Ascending aorta (tissue), 2 donors: ENCODE measurements around the gene HAUS5. TPM values are rescaled to one million over a fixed set of nuclear protein-coding genes. Genes with fewer than 3 reads are reported as not detected.
A peak's percentile ranks its signal among the peaks of the same experiment; 100 is the strongest.
"Not testable (repeated sequence)": the region's sequence is repeated elsewhere in the genome, so short reads cannot be mapped to it uniquely, and the experiment has no call there.

ENCODE experiments used
- DNase-seq, 2 donors: peaks; one replicate each; pipeline ENCODE4 v3.0.0-alpha.2; 2019; ENCODE audit warnings: low spot score in 2 of 2
- H3K27ac ChIP-seq, 2 donors: fragments of 200-600 bp; sonication (generic); one replicate each; pipeline ENCODE4 v1.5.1; 2016 to 2017; ENCODE audit warnings: mild to moderate bottlenecking in 1 of 2
- H3K27me3 ChIP-seq: fragments of 200-600 bp; sonication (generic); one replicate; pipeline ENCODE4 v1.5.1; 2017
- H3K36me3 ChIP-seq, 2 donors: fragments of 200-600 bp; sonication (generic); one replicate each; pipeline ENCODE4 v1.5.1; 2016
- H3K4me1 ChIP-seq, 2 donors: fragments of 200-600 bp; sonication (generic); one replicate each; pipeline ENCODE4 v1.5.1; 2016 to 2017; ENCODE audit warnings: mild to moderate bottlenecking in 1 of 2
- H3K4me3 ChIP-seq, 2 donors: fragments of 200-600 bp; sonication (generic); one replicate each; pipeline ENCODE4 v1.5.1; 2016 to 2017; ENCODE audit warnings: mild to moderate bottlenecking in 1 of 2
- H3K9me3 ChIP-seq, 2 donors: fragments of 200-600 bp; sonication (generic); one replicate each; pipeline ENCODE4 v1.5.1; 2016
- CTCF ChIP-seq, 3 experiments: fragments of 200-600 bp in 2 of 3; fragments of 450-650 bp in 1 of 3; sonication (generic) in 2 of 3; IDR thresholded peaks; one replicate each; pipeline ENCODE4 v1.5.1; 2016 to 2019; ENCODE audit warnings: antibody characterized with exemption in 3 of 3, mild to moderate bottlenecking in 1 of 3, moderate library complexity in 1 of 3
- intact Hi-C: fragments of 100-400 bp; cut with DNase I; formaldehyde crosslinking; loops from one replicate; pipeline ENCODE4 v1.15.1; 2023
- total RNA-seq: library from RNA; depleted of rRNA; stranded (reverse); fragments of >200 nt; gene quantifications from one replicate; pipeline ENCODE4 v1.1.0, GENCODE V29; 2016

The HAUS5 gene
- total RNA-seq, 1 donor from 2014 or later = 1.9 TPM

- Histone ChIP-seq H3K27ac (peak overlapping the region; percentile 85 to 91), H3K27me3 (no peaks in the 10 kb centered on the region), H3K4me3 (no peak overlapping the region), H3K4me1 (peaks cover 0 to 33% of the 10 kb centered on the region in 2 donors), H3K9me3 (no peaks in the 10 kb centered on the region), H3K36me3 (peaks cover under 1 to 3% of the 10 kb centered on the region in 2 donors)
- TF ChIP-seq CTCF (IDR thresholded peaks at IDR 0.05) = no peak
- DNase-seq = no peak
- intact Hi-C loops = loop anchor here (2.0 to 10.0 kb wide), 7 partner anchors 57 to 971 kb away; partner anchors contain the start of genes ALKBH6, SCGB2B2, THAP8 and USF2
Measured at GRCh38 chr19:35645680-35646511, 33.4 kb downstream of the HAUS5 start.

GRCh38 chr19:35648017-35648961, 35.8 kb downstream of the HAUS5 start, which contains the start of gene COX6B1:
TSS of gene COX6B1 (plus strand) at chr19:35648323. CDS start at chr19:35651244, 2,921 bp downstream.
- H3K4me3 ChIP-seq = peak within 1 kb of the TSS; percentile 77 to 88
- DNase-seq = peak; percentile 85 to 98
- H3K27ac ChIP-seq = peak within 1 kb of the TSS; percentile 76 to 83
- peaks cover 16 to 22% of the 10 kb centered on the region in 2 donors for H3K36me3 ChIP-seq
- H3K27me3 ChIP-seq = no peaks in the 10 kb centered on the region
- H3K9me3 ChIP-seq = no peaks in the 10 kb centered on the region
- TF ChIP-seq CTCF (IDR thresholded peaks at IDR 0.05) = no peak
- intact Hi-C loops = loop anchor here (1.0 to 10.0 kb wide), 7 partner anchors 20 to 973 kb away; partner anchors contain the start of genes ALKBH6, SCGB2B2, THAP8 and USF2
- H3K4me1 ChIP-seq = peaks cover 0 to 25% of the 10 kb centered on the region in 2 donors

- intact Hi-C loops = no loop called here
- no peak overlapping the region for H3K27ac ChIP-seq
- H3K9me3 ChIP-seq = no peaks in the 10 kb centered on the region
- no peak for TF ChIP-seq CTCF (IDR thresholded peaks at IDR 0.05)
- no peak overlapping the region for H3K4me3 ChIP-seq
- no peaks in the 10 kb centered on the region for H3K27me3 ChIP-seq
- no peak for DNase-seq
- peaks cover 0 to 19% of the 10 kb centered on the region in 2 donors for H3K4me1 ChIP-seq
- H3K36me3 ChIP-seq = peaks cover 36 to 44% of the 10 kb centered on the region in 2 donors
Measured at GRCh38 chr19:35650581-35650980, 38.0 kb downstream of the HAUS5 start.

- H3K36me3 ChIP-seq = peaks cover 73 to 86% of the 10 kb centered on the region in 2 donors
- H3K27me3 ChIP-seq, DNase-seq, H3K4me1 ChIP-seq, intact Hi-C loops, H3K4me3 ChIP-seq, H3K27ac ChIP-seq, H3K9me3 ChIP-seq: not testable (repeated sequence)
Measured at GRCh38 chr19:35654828-35655227, 42.3 kb downstream of the HAUS5 start.

DNA sequence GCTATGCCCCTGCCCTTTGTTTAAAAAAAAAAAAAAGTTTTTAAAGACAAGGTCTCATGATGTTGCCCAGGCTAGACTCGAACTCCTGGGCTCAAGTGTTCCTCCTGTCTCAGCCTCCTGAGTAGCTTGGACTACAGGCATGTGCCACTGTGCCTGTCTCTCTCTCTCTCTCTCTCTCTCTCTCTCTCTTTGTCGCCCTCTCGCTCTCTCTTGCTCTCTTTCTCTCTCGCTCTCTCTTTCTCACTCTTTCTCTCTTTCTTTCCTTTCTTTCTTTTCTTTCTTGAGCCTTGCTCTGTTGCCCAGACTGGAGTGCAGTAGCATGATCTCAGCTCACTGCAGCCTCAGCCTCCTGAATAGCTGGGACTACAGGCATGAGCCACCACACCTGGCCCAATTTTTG, 43.1 kb downstream of the HAUS5 start:
- peaks cover 73 to 92% of the 10 kb centered on the region in 2 donors for H3K36me3 ChIP-seq
- DNase-seq = no peak
- H3K4me1 ChIP-seq = no peaks in the 10 kb centered on the region
- no peaks in the 10 kb centered on the region for H3K27me3 ChIP-seq
- intact Hi-C loops = no loop called here
- no peak for TF ChIP-seq CTCF (IDR thresholded peaks at IDR 0.05)
- no peak overlapping the region for H3K4me3 ChIP-seq
- no peak overlapping the region for H3K27ac ChIP-seq
- H3K9me3 ChIP-seq = no peaks in the 10 kb centered on the region
